Neural progenitor cell (in vitro differentiated cells): ENCODE data around the gene MMP20. TPM values are rescaled to one million over a fixed set of nuclear protein-coding genes. Genes with fewer than 3 reads are reported as not detected.

ENCODE experiments used
- DNase-seq: peaks from one replicate; pipeline ENCODE4 v3.0.0-alpha.2; 2016; ENCODE audit warnings: low spot score
- H2AFZ ChIP-seq: fragments of 200-600 bp; sonication (generic); replicated peaks from 2 replicates; pipeline ENCODE4 v1.6.1; 2016; ENCODE audit warnings: antibody characterized with exemption
- H3F3A ChIP-seq: fragments of 200-600 bp; sonication (generic); 2 replicates; pipeline ENCODE4 v1.6.1; 2016; ENCODE audit warnings: antibody characterized with exemption, low read depth
- H3K27ac ChIP-seq: fragments of 200-600 bp; sonication (generic); 2 replicates; pipeline ENCODE4 v1.5.1; 2016; ENCODE audit warnings: mild to moderate bottlenecking
- H3K27me3 ChIP-seq: fragments of 200-600 bp; sonication (generic); 2 replicates; pipeline ENCODE4 v1.6.1; 2016; ENCODE audit warnings: mild to moderate bottlenecking, moderate library complexity
- H3K36me3 ChIP-seq: fragments of 200-600 bp; sonication (generic); 2 replicates; pipeline ENCODE4 v1.5.1; 2016
- H3K4me1 ChIP-seq: fragments of 200-600 bp; sonication (generic); 2 replicates; pipeline ENCODE4 v1.6.1; 2016; ENCODE audit warnings: mixed run types
- H3K4me2 ChIP-seq: fragments of 200-600 bp; sonication (generic); 2 replicates; pipeline ENCODE4 v1.6.1; 2016
- H3K4me3 ChIP-seq: fragments of 200-600 bp; sonication (generic); 2 replicates; pipeline ENCODE4 v1.5.1; 2016
- H3K79me2 ChIP-seq: fragments of 200-600 bp; sonication (generic); 2 replicates; pipeline ENCODE4 v1.6.1; 2016; ENCODE audit warnings: low read depth
- H3K9ac ChIP-seq: fragments of 200-600 bp; sonication (generic); 2 replicates; pipeline ENCODE4 v1.6.1; 2016
- H3K9me3 ChIP-seq: fragments of 200-600 bp; sonication (generic); 2 replicates; pipeline ENCODE4 v1.5.1; 2016; ENCODE audit warnings: low read depth
- H4K20me1 ChIP-seq: fragments of 200-600 bp; sonication (generic); 2 replicates; pipeline ENCODE4 v1.6.1; 2016; ENCODE audit warnings: low read depth
- H3K27ac Mint-ChIP-seq: 3 replicates; pipeline ENCODE4 v1.8.0; 2021; ENCODE audit warnings: mixed read lengths
- H3K27me3 Mint-ChIP-seq: 2 replicates; pipeline ENCODE4 v1.8.0; 2022; ENCODE audit warnings: low read depth, mild to moderate bottlenecking, inconsistent platforms, moderate library complexity, mixed read lengths; ENCODE audit not compliant: insufficient read depth
- H3K36me3 Mint-ChIP-seq: 3 replicates; pipeline ENCODE4 v1.8.0; 2021; ENCODE audit warnings: mixed read lengths
- H3K4me1 Mint-ChIP-seq: 3 replicates; pipeline ENCODE4 v1.8.0; 2021; ENCODE audit warnings: mixed read lengths
- H3K4me3 Mint-ChIP-seq: 3 replicates; pipeline ENCODE4 v1.8.0; 2021; ENCODE audit warnings: mild to moderate bottlenecking, moderate library complexity, mixed read lengths
- H3K9me3 Mint-ChIP-seq: 3 replicates; pipeline ENCODE4 v1.8.0; 2020; ENCODE audit warnings: mixed read lengths
- EZH2 ChIP-seq: fragments of 200-600 bp; sonication (generic); IDR thresholded peaks from 2 replicates; pipeline ENCODE4 v1.6.1; 2017; ENCODE audit warnings: antibody characterized with exemption, mild to moderate bottlenecking, moderate library complexity
- EZH2phosphoT487 ChIP-seq: fragments of 200-600 bp; sonication (generic); IDR thresholded peaks from 2 replicates; pipeline ENCODE4 v1.6.1; 2017; ENCODE audit warnings: antibody characterized with exemption
- total RNA-seq: library from RNA; depleted of rRNA; stranded (reverse); fragments of >200 nt; gene quantifications from 2 replicates; pipeline ENCODE4 v1.2.3, GENCODE V29; 2015; ENCODE audit warnings: low replicate concordance
- TF ChIP-seq, protein P1 (sequence below): fragments of 200-600 bp; sonication (generic); IDR thresholded peaks from 2 replicates; pipeline ENCODE4 v1.5.1; 2017; ENCODE audit warnings: antibody characterized with exemption, mild to moderate bottlenecking

Gene MMP20
- total RNA-seq, 1 donor from 2014 or later = not detected

DNA sequence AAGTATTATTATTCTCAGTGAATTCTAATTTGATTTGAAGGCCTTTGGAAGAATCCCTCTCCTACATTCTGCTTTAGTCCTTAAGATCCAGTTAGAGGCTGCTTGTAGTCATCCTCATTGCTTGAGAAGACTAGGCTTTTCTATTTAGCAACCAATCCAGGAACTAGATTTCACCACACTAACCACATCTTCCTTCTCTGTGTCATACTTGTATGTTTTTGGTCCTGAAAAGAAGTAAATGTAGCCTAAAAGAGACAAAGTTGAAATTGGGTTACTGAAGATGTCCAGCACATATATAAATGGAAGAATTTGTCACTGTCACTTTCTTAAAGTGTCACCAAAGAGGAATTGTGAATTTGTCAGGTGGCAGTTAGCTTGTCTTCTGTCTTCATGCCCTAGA is 48.0 kb downstream of the MMP20 start:
- DNase-seq = no peak
- H3K27ac ChIP-seq = no peak overlapping the region
- no peak overlapping the region for H3K27ac Mint-ChIP-seq
- no peaks in the 10 kb centered on the region for H3K27me3 ChIP-seq
- TF ChIP-seq EZH2phosphoT487 (no peak), EZH2 (no peak)
- TF ChIP-seq, protein P1, sequence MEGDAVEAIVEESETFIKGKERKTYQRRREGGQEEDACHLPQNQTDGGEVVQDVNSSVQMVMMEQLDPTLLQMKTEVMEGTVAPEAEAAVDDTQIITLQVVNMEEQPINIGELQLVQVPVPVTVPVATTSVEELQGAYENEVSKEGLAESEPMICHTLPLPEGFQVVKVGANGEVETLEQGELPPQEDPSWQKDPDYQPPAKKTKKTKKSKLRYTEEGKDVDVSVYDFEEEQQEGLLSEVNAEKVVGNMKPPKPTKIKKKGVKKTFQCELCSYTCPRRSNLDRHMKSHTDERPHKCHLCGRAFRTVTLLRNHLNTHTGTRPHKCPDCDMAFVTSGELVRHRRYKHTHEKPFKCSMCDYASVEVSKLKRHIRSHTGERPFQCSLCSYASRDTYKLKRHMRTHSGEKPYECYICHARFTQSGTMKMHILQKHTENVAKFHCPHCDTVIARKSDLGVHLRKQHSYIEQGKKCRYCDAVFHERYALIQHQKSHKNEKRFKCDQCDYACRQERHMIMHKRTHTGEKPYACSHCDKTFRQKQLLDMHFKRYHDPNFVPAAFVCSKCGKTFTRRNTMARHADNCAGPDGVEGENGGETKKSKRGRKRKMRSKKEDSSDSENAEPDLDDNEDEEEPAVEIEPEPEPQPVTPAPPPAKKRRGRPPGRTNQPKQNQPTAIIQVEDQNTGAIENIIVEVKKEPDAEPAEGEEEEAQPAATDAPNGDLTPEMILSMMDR = no peak
- H3K79me2 ChIP-seq = no peaks in the 10 kb centered on the region
- H3F3A ChIP-seq = no peaks in the 10 kb centered on the region
- H3K36me3 Mint-ChIP-seq = no peaks in the 10 kb centered on the region
- H3K4me3 ChIP-seq = no peak overlapping the region
- H3K9me3 ChIP-seq = no peaks in the 10 kb centered on the region
- H3K4me3 Mint-ChIP-seq = no peak overlapping the region
- H4K20me1 ChIP-seq = no peaks in the 10 kb centered on the region
- no peak overlapping the region for H3K4me2 ChIP-seq
- no peaks in the 10 kb centered on the region for H3K4me1 ChIP-seq
- H3K36me3 ChIP-seq = no peaks in the 10 kb centered on the region
- H3K9ac ChIP-seq = no peak overlapping the region
- no peaks in the 10 kb centered on the region for H3K9me3 Mint-ChIP-seq
- no peaks in the 10 kb centered on the region for H3K4me1 Mint-ChIP-seq
- H2AFZ ChIP-seq = no peak overlapping the region
- H3K27me3 Mint-ChIP-seq = no peaks in the 10 kb centered on the region

DNA sequence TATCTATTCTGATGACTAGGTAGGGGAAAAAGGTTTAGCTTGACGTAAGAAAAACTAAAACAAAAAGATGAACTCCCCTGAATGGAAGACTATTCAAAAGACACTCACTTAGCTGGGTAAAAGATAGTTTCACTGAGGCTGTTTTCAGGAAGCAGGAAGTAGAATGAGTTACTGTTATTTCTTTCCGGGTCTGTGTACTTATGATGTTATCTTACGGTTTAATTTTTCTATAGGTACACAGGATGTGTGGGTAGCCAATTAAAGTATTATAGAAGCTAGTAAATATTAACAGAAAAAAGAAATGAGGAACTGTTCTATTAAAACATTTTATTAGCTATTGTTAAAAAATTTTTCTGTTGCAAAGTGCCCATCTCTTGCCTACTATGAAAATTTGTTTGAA is 48.8 kb downstream of the MMP20 start:
- TF ChIP-seq EZH2phosphoT487 = no peak
- no peaks in the 10 kb centered on the region for H3K36me3 ChIP-seq
- no peaks in the 10 kb centered on the region for H3K4me1 Mint-ChIP-seq
- no peaks in the 10 kb centered on the region for H3K36me3 Mint-ChIP-seq
- no peak for DNase-seq
- H3K4me2 ChIP-seq = no peak overlapping the region
- no peaks in the 10 kb centered on the region for H3K27me3 Mint-ChIP-seq
- H3K9me3 Mint-ChIP-seq = no peaks in the 10 kb centered on the region
- no peaks in the 10 kb centered on the region for H3K79me2 ChIP-seq
- H4K20me1 ChIP-seq = no peaks in the 10 kb centered on the region
- no peaks in the 10 kb centered on the region for H3K27me3 ChIP-seq
- H3K4me1 ChIP-seq = no peaks in the 10 kb centered on the region
- no peaks in the 10 kb centered on the region for H3F3A ChIP-seq
- H3K27ac ChIP-seq = no peak overlapping the region
- H2AFZ ChIP-seq = no peak overlapping the region
- H3K27ac Mint-ChIP-seq = no peak overlapping the region
- H3K4me3 ChIP-seq = no peak overlapping the region
- H3K4me3 Mint-ChIP-seq = no peak overlapping the region
- H3K9ac ChIP-seq = no peak overlapping the region
- no peaks in the 10 kb centered on the region for H3K9me3 ChIP-seq

DNA sequence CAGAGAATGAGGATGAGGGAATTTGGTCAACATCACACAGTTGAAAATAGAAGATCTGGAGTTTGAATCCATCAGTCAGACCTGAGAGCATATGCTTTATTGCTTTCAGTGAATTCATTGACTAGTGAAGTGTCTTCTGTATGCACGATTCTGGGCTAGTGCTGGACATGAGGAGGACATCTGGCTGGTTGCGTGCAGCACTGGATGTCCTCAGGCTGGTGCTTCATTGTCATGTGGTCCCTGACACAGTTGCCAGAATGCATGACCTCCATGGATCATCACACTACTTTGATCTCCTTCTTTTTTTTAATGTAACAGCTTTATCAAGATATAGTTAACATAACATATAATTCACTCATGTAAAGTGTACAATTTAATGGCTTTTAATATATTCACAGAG is 50.1 kb downstream of the MMP20 start:
- Mint-ChIP-seq H3K4me1 (no peaks in the 10 kb centered on the region), H3K27ac (no peak overlapping the region), H3K9me3 (no peaks in the 10 kb centered on the region), H3K4me3 (no peak overlapping the region), H3K27me3 (no peaks in the 10 kb centered on the region), H3K36me3 (no peaks in the 10 kb centered on the region)
- no peak for TF ChIP-seq EZH2
- TF ChIP-seq, protein P1 = no peak
- no peak for TF ChIP-seq EZH2phosphoT487
- Histone ChIP-seq H3K27ac (no peak overlapping the region), H3K9me3 (no peaks in the 10 kb centered on the region), H3K4me2 (no peak overlapping the region), H3K4me3 (no peak overlapping the region), H3K79me2 (no peaks in the 10 kb centered on the region), H3K4me1 (no peaks in the 10 kb centered on the region), H3K36me3 (no peaks in the 10 kb centered on the region), H2AFZ (no peak overlapping the region), H3K27me3 (no peaks in the 10 kb centered on the region), H4K20me1 (no peaks in the 10 kb centered on the region), H3K9ac (no peak overlapping the region), H3F3A (no peaks in the 10 kb centered on the region)
- DNase-seq = no peak

DNA sequence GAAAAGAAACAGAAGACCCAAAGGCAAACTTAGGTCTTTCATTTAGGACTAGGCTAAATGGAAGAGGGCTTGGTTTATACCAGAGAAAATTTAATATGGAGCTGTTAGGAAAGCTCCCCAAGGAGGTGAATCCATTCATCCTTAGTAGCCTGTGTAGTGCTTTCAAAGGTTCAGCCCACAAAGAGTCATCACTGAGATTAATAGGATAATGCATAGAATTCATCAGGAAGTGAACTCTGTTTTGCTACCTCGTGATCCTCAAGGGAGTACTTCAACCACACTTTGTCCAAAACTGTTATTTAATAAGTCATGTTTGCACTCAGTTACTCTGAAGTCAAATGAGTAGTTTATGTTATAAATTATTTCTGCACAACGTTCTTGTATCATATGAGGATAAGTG is 51.3 kb downstream of the MMP20 start:
- no peaks in the 10 kb centered on the region for H3K36me3 ChIP-seq
- no peak overlapping the region for H3K27ac Mint-ChIP-seq
- H3K4me1 Mint-ChIP-seq = no peaks in the 10 kb centered on the region
- H3K4me2 ChIP-seq = no peak overlapping the region
- no peaks in the 10 kb centered on the region for H3K4me1 ChIP-seq
- no peak for DNase-seq
- no peaks in the 10 kb centered on the region for H3K9me3 ChIP-seq
- no peaks in the 10 kb centered on the region for H3K36me3 Mint-ChIP-seq
- peaks cover 6% of the 10 kb centered on the region for H3K9me3 Mint-ChIP-seq
- no peaks in the 10 kb centered on the region for H3K27me3 ChIP-seq
- no peak for TF ChIP-seq EZH2phosphoT487
- TF ChIP-seq EZH2 = no peak
- TF ChIP-seq, protein P1 = no peak
- H4K20me1 ChIP-seq = no peaks in the 10 kb centered on the region
- no peak overlapping the region for H2AFZ ChIP-seq
- H3K79me2 ChIP-seq = no peaks in the 10 kb centered on the region
- no peak overlapping the region for H3K9ac ChIP-seq
- no peak overlapping the region for H3K4me3 ChIP-seq
- H3K27me3 Mint-ChIP-seq = peaks cover 2% of the 10 kb centered on the region
- no peaks in the 10 kb centered on the region for H3F3A ChIP-seq
- no peak overlapping the region for H3K27ac ChIP-seq
- no peak overlapping the region for H3K4me3 Mint-ChIP-seq
